Activated T-cell treated with anti-CD3 and anti-CD28 coated beads, Interleukin-2, amount 50 U/mL, for 1 hour (primary cell): ENCODE measurements around the gene SETD1A.

Source experiments
- DNase-seq: peaks from one replicate; pipeline ENCODE4 v3.0.0-alpha.2; 2020

SETD1A gene

GRCh38 chr16:31025339-31025738 lies 67.8 kb downstream of the SETD1A start:
- no peak for DNase-seq

DNA sequence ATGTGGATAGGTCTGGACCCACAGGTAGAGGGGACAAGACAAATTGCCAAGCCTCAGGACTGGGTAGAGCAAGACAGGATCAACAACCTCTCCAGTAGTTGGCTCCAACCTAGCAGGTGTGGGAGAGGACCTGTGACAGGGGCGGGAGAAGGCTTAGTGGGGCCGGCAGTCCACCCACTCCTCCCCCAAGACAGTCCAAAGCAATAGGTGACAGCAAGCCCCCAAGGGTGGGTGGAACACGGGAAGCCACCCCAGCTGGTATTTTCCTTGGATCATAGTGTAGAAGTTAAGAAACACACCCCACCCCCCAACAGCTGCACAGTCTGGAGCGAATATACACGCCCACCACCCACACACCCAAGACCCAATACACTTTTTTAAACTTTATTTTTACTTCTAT lies 71.7 kb downstream of the SETD1A start:
- DNase-seq, result no peak

GRCh38 chr16:31031276-31031675 lies 73.7 kb downstream of the SETD1A start:
- DNase-seq, result no peak

DNA sequence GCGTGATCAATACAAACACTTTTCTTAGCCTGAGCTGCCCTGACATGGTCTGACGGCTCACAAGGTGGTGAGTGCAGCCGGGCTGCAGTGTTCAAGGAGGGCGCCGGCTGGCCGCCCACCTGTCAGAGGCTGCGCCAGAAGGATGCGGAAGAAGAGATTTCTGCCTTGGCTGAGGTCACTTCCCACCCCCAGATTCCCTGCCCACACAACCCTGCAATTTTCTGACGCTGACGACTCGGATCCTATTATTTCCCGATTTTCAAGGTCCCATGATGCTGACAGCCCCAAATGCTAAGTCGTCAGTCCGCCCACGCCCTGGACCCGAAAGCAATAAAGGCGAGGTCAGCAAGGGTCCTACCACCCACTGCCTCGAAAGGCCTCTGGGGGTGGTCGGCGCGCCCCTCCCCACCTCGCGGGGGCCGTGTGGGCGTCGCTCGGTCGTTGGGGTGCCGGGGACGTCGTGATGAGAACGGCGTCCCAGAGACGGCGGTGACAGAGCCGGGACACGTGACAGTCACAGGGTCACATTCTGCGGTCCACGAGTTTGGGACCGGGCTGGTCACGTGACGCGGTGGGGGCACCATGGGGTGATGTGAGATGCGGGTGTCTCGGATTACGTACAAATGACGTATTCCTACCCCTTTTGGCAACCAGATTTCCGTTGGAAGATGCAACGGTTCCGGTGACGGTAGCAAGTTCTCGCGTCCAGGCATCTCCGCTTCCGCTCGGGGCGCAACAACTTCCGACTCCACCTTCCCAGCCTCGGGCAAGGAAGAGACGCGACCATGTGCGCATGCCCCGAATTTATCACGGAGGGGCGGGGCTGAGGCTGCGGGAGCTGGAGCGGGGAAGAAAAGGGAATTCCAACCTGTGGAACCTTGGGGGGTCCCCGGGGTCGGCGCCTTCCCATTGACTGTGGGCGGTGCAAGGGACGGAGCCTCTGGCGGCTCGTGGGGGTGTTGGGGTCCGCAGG lies 75.5 kb downstream of the SETD1A start, which contains the start of gene STX4:
TSS of gene STX4 (plus strand) at position 823 of the 973 bp plus-strand sequence. CDS start 248 bp downstream, outside the sequence.
- DNase-seq, result peak; percentile 94

DNA sequence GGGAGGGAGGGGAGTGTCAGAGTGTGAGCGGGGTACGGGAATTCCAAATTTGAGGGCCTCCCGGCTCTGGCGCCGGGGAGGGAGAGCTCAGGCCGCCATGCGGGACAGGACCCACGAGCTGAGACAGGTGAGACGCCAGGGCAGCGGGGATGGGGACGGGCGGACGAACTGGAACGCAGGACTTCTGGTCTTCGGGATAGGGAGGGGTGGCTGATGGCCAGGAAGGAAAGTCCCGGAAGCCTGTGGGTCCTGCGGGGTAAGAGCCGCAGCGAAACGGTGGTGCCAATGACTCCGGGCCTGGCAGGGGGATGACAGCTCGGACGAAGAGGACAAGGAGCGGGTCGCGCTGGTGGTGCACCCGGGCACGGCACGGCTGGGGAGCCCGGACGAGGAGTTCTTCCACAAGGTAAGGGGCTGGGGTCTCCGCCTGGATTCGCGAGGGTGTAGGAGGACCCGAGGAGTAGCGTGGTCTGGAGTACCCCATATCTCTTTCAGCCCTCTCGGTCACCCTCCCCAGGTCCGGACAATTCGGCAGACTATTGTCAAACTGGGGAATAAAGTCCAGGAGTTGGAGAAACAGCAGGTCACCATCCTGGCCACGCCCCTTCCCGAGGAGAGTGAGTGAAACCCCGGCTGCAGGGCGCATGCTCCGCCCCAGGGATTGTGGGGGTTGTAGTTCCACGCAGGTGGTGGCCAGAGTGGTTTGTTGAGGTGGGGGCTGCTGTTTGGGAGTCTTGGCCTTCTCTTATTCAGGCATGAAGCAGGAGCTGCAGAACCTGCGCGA lies 76.3 kb downstream of the SETD1A start:
- DNase-seq, result peak; percentile 86
